ENCODE data around the gene RPGRIP1L. TPM values are rescaled to one million over a fixed set of nuclear protein-coding genes. Genes with fewer than 3 reads are reported as not detected.
A peak's percentile ranks its signal among the peaks of the same experiment; 100 is the strongest.

RPGRIP1L gene
- total and polyA plus RNA-seq, 9 of the 15 experiments (the other 6 are each of a cell fraction or from before 2014, with no cell fraction given), result 3.2 to 7.7 (median 5.8) TPM

DNA sequence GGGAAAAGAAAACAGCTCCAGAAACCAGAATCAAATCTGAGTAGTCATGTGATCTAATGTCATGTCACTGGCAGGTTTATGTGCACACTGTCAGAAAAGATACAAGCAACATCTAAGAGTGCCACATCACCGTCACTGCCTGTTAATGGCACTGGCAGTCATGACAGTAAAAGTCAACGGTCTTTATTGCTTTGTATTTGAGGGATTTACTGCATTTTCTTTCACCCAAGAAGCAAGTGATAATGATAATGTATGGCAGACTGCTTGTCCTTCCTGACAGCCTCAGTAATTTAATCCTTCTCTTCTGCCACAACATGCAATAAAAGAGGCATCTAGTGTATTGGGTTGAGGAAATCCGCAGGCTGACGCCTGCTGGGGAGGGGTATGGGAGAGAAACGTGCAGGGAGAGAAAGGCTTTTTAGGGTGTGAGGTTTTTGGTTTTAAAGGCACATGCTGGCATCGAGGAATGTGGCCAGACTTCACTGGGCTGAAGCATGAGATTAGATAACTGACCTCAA, 92.4 kb downstream of the RPGRIP1L start (continued):
- TF ChIP-seq, protein P1, sequence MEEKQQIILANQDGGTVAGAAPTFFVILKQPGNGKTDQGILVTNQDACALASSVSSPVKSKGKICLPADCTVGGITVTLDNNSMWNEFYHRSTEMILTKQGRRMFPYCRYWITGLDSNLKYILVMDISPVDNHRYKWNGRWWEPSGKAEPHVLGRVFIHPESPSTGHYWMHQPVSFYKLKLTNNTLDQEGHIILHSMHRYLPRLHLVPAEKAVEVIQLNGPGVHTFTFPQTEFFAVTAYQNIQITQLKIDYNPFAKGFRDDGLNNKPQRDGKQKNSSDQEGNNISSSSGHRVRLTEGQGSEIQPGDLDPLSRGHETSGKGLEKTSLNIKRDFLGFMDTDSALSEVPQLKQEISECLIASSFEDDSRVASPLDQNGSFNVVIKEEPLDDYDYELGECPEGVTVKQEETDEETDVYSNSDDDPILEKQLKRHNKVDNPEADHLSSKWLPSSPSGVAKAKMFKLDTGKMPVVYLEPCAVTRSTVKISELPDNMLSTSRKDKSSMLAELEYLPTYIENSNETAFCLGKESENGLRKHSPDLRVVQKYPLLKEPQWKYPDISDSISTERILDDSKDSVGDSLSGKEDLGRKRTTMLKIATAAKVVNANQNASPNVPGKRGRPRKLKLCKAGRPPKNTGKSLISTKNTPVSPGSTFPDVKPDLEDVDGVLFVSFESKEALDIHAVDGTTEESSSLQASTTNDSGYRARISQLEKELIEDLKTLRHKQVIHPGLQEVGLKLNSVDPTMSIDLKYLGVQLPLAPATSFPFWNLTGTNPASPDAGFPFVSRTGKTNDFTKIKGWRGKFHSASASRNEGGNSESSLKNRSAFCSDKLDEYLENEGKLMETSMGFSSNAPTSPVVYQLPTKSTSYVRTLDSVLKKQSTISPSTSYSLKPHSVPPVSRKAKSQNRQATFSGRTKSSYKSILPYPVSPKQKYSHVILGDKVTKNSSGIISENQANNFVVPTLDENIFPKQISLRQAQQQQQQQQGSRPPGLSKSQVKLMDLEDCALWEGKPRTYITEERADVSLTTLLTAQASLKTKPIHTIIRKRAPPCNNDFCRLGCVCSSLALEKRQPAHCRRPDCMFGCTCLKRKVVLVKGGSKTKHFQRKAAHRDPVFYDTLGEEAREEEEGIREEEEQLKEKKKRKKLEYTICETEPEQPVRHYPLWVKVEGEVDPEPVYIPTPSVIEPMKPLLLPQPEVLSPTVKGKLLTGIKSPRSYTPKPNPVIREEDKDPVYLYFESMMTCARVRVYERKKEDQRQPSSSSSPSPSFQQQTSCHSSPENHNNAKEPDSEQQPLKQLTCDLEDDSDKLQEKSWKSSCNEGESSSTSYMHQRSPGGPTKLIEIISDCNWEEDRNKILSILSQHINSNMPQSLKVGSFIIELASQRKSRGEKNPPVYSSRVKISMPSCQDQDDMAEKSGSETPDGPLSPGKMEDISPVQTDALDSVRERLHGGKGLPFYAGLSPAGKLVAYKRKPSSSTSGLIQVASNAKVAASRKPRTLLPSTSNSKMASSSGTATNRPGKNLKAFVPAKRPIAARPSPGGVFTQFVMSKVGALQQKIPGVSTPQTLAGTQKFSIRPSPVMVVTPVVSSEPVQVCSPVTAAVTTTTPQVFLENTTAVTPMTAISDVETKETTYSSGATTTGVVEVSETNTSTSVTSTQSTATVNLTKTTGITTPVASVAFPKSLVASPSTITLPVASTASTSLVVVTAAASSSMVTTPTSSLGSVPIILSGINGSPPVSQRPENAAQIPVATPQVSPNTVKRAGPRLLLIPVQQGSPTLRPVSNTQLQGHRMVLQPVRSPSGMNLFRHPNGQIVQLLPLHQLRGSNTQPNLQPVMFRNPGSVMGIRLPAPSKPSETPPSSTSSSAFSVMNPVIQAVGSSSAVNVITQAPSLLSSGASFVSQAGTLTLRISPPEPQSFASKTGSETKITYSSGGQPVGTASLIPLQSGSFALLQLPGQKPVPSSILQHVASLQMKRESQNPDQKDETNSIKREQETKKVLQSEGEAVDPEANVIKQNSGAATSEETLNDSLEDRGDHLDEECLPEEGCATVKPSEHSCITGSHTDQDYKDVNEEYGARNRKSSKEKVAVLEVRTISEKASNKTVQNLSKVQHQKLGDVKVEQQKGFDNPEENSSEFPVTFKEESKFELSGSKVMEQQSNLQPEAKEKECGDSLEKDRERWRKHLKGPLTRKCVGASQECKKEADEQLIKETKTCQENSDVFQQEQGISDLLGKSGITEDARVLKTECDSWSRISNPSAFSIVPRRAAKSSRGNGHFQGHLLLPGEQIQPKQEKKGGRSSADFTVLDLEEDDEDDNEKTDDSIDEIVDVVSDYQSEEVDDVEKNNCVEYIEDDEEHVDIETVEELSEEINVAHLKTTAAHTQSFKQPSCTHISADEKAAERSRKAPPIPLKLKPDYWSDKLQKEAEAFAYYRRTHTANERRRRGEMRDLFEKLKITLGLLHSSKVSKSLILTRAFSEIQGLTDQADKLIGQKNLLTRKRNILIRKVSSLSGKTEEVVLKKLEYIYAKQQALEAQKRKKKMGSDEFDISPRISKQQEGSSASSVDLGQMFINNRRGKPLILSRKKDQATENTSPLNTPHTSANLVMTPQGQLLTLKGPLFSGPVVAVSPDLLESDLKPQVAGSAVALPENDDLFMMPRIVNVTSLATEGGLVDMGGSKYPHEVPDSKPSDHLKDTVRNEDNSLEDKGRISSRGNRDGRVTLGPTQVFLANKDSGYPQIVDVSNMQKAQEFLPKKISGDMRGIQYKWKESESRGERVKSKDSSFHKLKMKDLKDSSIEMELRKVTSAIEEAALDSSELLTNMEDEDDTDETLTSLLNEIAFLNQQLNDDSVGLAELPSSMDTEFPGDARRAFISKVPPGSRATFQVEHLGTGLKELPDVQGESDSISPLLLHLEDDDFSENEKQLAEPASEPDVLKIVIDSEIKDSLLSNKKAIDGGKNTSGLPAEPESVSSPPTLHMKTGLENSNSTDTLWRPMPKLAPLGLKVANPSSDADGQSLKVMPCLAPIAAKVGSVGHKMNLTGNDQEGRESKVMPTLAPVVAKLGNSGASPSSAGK (IDR thresholded peaks at IDR 0.05), result peak; percentile 60
